ENCODE data around the gene NXPH3.

NXPH3 gene

DNA sequence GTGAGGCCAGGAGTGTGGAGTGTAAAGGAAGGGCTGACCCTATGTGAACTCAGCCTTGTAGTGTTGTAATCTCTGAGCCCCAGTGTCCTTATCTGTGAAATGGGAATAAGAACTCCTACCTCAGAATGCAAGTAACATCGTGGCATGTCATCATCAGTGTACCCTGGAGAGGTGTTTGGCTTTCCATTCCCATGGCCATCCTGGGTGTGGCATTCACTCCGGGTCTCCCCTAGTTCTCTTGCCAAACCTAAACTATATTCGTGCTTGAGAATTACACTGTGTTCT, 1.9 kb downstream of the NXPH3 start:
- no peak overlapping the region for H3K4me3 ChIP-seq (ENCODE audit: low read depth, low read length)
- TF ChIP-seq CTCF (IDR thresholded peaks at IDR 0.05; ENCODE audit: low read depth, low read length, missing control alignments): no peak
- no peak for DNase-seq (ENCODE audit: low read depth)

- no peak for TF ChIP-seq CTCF (IDR thresholded peaks at IDR 0.05; ENCODE audit: low read depth, low read length, missing control alignments)
- no peak for DNase-seq (ENCODE audit: low read depth)
These were observed 2.3 kb downstream of the NXPH3 start for GRCh38 chr17:49577963-49578362.

DNA sequence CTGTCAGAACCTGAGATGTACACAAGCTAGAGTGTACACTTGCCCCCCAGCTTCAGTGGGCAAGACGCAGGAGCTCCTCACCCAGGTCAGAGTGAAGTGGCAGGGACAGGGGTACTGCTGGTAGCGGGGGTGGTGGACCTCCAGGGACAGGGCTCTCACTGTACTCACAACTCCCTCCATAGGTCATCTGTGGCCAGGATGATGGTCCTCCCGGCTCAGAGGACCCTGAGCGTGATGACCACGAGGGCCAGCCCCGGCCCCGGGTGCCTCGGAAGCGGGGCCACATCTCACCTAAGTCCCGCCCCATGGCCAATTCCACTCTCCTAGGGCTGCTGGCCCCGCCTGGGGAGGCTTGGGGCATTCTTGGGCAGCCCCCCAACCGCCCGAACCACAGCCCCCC, 2.7 kb downstream of the NXPH3 start:
- H3K4me3 ChIP-seq (ENCODE audit: low read depth, low read length): no peak overlapping the region
- no peak for DNase-seq (ENCODE audit: low read depth)
- no peak for TF ChIP-seq CTCF (IDR thresholded peaks at IDR 0.05; ENCODE audit: low read depth, low read length, missing control alignments)

More at GRCh38 chr17:49577963-49578362, 2.3 kb downstream of the NXPH3 start:
- H3K4me3 ChIP-seq (ENCODE audit: low read depth, low read length): no peak overlapping the region

DNA sequence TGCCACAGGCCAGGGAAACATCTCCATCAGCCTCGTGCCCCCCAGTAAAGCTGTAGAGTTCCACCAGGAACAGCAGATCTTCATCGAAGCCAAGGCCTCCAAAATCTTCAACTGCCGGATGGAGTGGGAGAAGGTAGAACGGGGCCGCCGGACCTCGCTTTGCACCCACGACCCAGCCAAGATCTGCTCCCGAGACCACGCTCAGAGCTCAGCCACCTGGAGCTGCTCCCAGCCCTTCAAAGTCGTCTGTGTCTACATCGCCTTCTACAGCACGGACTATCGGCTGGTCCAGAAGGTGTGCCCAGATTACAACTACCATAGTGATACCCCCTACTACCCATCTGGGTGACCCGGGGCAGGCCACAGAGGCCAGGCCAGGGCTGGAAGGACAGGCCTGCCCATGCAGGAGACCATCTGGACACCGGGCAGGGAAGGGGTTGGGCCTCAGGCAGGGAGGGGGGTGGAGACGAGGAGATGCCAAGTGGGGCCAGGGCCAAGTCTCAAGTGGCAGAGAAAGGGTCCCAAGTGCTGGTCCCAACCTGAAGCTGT, 3.4 kb downstream of the NXPH3 start:
- no peak overlapping the region for H3K4me3 ChIP-seq (ENCODE audit: low read depth, low read length)
- DNase-seq (ENCODE audit: low read depth): no peak
- TF ChIP-seq CTCF (IDR thresholded peaks at IDR 0.05; ENCODE audit: low read depth, low read length, missing control alignments): no peak

DNA sequence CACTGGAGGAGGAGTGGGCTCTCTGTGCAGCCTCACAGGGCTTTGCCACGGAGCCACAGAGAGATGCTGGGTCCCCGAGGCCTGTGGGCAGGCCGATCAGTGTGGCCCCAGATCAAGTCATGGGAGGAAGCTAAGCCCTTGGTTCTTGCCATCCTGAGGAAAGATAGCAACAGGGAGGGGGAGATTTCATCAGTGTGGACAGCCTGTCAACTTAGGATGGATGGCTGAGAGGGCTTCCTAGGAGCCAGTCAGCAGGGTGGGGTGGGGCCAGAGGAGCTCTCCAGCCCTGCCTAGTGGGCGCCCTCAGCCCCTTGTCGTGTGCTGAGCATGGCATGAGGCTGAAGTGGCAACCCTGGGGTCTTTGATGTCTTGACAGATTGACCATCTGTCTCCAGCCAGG, 3.9 kb downstream of the NXPH3 start:
- TF ChIP-seq CTCF (IDR thresholded peaks at IDR 0.05; ENCODE audit: low read depth, low read length, missing control alignments): no peak
- no peak overlapping the region for H3K4me3 ChIP-seq (ENCODE audit: low read depth, low read length)
- no peak for DNase-seq (ENCODE audit: low read depth)

DNA sequence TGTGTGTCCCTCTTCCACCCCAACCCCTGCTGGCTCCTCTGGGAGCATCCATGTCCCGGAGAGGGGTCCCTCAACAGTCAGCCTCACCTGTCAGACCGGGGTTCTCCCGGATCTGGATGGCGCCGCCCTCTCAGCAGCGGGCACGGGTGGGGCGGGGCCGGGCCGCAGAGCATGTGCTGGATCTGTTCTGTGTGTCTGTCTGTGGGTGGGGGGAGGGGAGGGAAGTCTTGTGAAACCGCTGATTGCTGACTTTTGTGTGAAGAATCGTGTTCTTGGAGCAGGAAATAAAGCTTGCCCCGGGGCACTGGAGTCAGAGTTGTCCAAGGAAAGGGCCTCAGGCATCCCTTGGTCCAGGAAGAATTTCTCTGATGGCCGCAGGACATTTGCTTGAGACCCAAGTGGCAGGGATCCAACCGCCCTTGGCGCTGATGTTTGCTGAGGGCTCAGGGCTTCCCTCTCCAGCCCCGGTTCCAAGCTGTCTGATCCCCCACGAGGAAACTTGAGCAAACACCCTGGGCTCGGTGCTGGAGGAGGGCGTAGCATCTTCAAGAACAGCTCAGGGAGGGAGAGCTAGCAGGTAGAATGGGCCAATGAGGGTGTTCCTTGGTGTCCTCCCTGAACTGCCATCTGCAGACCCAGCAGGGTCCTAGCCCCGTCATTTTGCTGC, 4.5 kb downstream of the NXPH3 start:
- no peak for DNase-seq (ENCODE audit: low read depth)
- H3K4me3 ChIP-seq (ENCODE audit: low read depth, low read length): no peak overlapping the region
- TF ChIP-seq CTCF (IDR thresholded peaks at IDR 0.05; ENCODE audit: low read depth, low read length, missing control alignments): no peak

DNA sequence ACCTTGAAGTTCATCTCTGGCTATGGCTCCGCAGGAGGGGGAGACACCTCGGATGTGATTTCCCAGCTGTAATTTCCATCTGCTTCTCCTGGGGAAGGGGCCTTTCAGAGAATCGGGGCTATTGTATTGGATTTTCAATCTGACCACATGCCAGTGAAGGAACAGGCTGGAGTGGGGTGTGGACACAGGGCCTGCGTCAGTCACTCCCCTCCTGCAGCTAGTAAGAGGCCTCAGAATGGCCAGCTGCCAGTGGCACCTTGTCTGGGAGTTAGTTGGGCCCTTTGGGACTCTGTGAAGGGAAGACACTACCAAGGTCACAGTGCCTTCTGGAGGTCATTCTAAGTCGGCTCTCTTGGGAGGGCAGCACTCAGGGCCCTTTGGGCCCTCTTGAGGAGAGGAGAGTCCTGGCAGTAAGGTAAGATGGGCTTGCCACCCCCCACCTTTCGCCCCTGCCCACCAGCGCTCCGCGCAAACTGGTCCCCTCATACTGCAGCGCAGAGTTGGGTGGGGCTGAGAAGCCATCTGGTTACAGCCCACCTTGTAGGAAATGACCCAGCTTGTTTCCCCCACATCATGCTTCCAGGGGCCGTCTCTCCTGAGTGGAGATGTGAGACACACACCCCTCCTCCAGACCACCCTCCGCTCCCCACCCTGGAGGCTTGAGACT, 5.4 kb downstream of the NXPH3 start:
- H3K4me3 ChIP-seq (ENCODE audit: low read depth, low read length): no peak overlapping the region
- TF ChIP-seq CTCF (IDR thresholded peaks at IDR 0.05; ENCODE audit: low read depth, low read length, missing control alignments): no peak
- no peak for DNase-seq (ENCODE audit: low read depth)

All from GM12864 (cell line).